ENCODE data around the gene ANKRD44.
A peak's percentile ranks its signal among the peaks of the same experiment; 100 is the strongest.

The ANKRD44 gene

GRCh38 chr2:197096649-197097048 lies 213.9 kb downstream of the ANKRD44 start:
- TF ChIP-seq POLR2A (IDR thresholded peaks at IDR 0.05; ENCODE audit: extremely low read depth, insufficient read length) (no peak), CTCF (IDR thresholded peaks at IDR 0.05; ENCODE audit: low read depth, low read length) (no peak), MYC (IDR thresholded peaks at IDR 0.05; ENCODE audit: low read depth, low read length) (no peak), MAX (IDR thresholded peaks at IDR 0.05; ENCODE audit: low read depth, low read length) (no peak)

GRCh38 chr2:197092431-197092830 lies 218.1 kb downstream of the ANKRD44 start:
- no peak for TF ChIP-seq MAX (IDR thresholded peaks at IDR 0.05; ENCODE audit: low read depth, low read length)
- no peak for DNase-seq (ENCODE audit: low read depth)
- H3K4me3 ChIP-seq (ENCODE audit: low read depth, low read length), result no peak overlapping the region

More at GRCh38 chr2:197096649-197097048, 213.9 kb downstream of the ANKRD44 start:
- no peak for DNase-seq (ENCODE audit: low read depth)
- H3K4me3 ChIP-seq (ENCODE audit: low read depth, low read length), result no peak overlapping the region

GRCh38 chr2:197090742-197091367 lies 219.7 kb downstream of the ANKRD44 start:
- no peak for DNase-seq (ENCODE audit: low read depth)
- TF ChIP-seq CTCF (IDR thresholded peaks at IDR 0.05; ENCODE audit: low read depth, low read length), result no peak
- no peak for TF ChIP-seq MYC (IDR thresholded peaks at IDR 0.05; ENCODE audit: low read depth, low read length)
- no peak for TF ChIP-seq POLR2A (IDR thresholded peaks at IDR 0.05; ENCODE audit: extremely low read depth, insufficient read length)
- no peak for TF ChIP-seq MAX (IDR thresholded peaks at IDR 0.05; ENCODE audit: low read depth, low read length)
- no peak overlapping the region for H3K4me3 ChIP-seq (ENCODE audit: low read depth, low read length)

- no peak for DNase-seq (ENCODE audit: low read depth)
- no peak for TF ChIP-seq MAX (IDR thresholded peaks at IDR 0.05; ENCODE audit: low read depth, low read length)
- TF ChIP-seq MYC (IDR thresholded peaks at IDR 0.05; ENCODE audit: low read depth, low read length), result no peak
- no peak for TF ChIP-seq POLR2A (IDR thresholded peaks at IDR 0.05; ENCODE audit: extremely low read depth, insufficient read length)
- no peak for TF ChIP-seq CTCF (IDR thresholded peaks at IDR 0.05; ENCODE audit: low read depth, low read length)
- H3K4me3 ChIP-seq (ENCODE audit: low read depth, low read length), result no peak overlapping the region
Measured at GRCh38 chr2:197089655-197090054, 220.9 kb downstream of the ANKRD44 start.

- no peak overlapping the region for H3K4me3 ChIP-seq (ENCODE audit: low read depth, low read length)
- peak; percentile 5 for DNase-seq (ENCODE audit: low read depth)
- TF ChIP-seq POLR2A (IDR thresholded peaks at IDR 0.05; ENCODE audit: extremely low read depth, insufficient read length) (no peak), MYC (IDR thresholded peaks at IDR 0.05; ENCODE audit: low read depth, low read length) (no peak), MAX (IDR thresholded peaks at IDR 0.05; ENCODE audit: low read depth, low read length) (no peak), CTCF (IDR thresholded peaks at IDR 0.05; ENCODE audit: low read depth, low read length) (no peak)
Measured at GRCh38 chr2:197088694-197089093, 221.9 kb downstream of the ANKRD44 start.

GRCh38 chr2:197086500-197086899 lies 224.1 kb downstream of the ANKRD44 start:
- no peak overlapping the region for H3K4me3 ChIP-seq (ENCODE audit: low read depth, low read length)
- TF ChIP-seq MAX (IDR thresholded peaks at IDR 0.05; ENCODE audit: low read depth, low read length) (no peak), MYC (IDR thresholded peaks at IDR 0.05; ENCODE audit: low read depth, low read length) (no peak), CTCF (IDR thresholded peaks at IDR 0.05; ENCODE audit: low read depth, low read length) (no peak), POLR2A (IDR thresholded peaks at IDR 0.05; ENCODE audit: extremely low read depth, insufficient read length) (no peak)
- DNase-seq (ENCODE audit: low read depth), result peak; percentile 4

All from NB4 (cell line).